ENCODE measurements around the gene COL2A1. TPM values are rescaled to one million over a fixed set of nuclear protein-coding genes. Genes with fewer than 3 reads are reported as not detected.

The COL2A1 gene
- 0.06 TPM for polyA plus RNA-seq (2013, experiment 1 of 2)
- 0.11 TPM for polyA plus RNA-seq (2013, experiment 2 of 2)

DNA sequence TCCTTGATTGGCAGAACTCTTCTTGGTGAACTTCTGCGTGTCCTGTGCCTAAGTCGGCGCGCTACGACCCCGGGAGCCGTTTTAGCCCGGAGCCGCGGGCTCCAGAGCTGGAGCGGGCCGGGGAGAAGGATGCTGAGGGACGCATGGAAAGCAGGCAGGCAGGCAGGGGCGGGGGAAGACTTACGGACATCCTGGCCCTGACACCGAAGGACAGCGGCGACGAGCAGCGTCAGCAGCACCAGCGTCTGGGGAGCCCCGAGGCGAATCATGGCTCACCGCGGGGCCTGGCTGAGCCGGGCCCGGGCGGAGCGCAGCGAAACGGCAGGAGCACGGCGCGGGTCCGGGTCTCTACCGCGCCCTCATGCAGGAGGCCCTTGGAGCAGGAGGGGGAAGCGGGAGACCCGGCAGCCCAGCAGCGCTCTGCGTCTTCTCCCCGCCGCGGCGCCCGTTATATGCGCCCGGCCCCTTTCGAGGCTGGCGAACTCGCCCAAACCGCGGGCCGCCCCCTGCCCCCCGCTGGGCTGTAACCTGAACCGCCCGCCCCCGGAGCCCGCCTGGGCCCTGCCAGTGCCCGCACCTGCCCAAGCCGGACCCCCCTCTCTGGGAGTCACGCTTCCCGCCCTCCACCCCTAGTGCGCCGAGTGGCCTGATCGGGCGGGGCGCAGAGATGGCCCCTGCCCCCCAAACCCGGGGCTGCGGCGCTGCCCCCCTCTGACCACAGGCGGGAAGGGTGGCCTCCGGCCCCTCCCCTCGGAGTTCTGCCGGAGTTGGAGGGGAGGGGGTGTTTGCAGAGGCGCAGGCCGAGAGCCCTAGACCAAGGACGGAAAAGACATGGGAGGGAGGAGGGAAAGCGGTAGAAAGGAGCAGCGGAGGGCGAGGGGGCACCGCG lies at the start of gene COL2A1:
Gene COL2A1 (minus strand): TSS at position 424 of the 889 bp plus-strand sequence. CDS start 155 bp downstream, at position 269.
- H2AFZ ChIP-seq (ENCODE audit: low read depth, low read length) = no peak within 1 kb of the TSS
- H2BK120ac ChIP-seq (ENCODE audit: low read depth, low read length) = no peak within 1 kb of the TSS
- peak within 1 kb of the TSS in 1 of 2 experiments; percentile 37 for H3K23ac ChIP-seq (ENCODE audit: low read length in 2 of 2)
- H2BK12ac ChIP-seq (ENCODE audit: low read length in 2 of 2) = no peak within 1 kb of the TSS
- H3K79me1 ChIP-seq (replicated peaks; ENCODE audit: low read length, poor library complexity, severe bottlenecking) = no peaks in the 10 kb centered on the region
- H3K4me2 ChIP-seq (ENCODE audit: low read length, poor library complexity, severe bottlenecking) = peak within 1 kb of the TSS; percentile 77
- WGBS = 1% methylated on average over 74 of the region's 83 CpGs
- peak within 1 kb of the TSS in 1 of 2 experiments; percentile 67 for H3K14ac ChIP-seq (ENCODE audit: low read length in 2 of 2)
- H3K9ac ChIP-seq (ENCODE audit: low read length) = no peak within 1 kb of the TSS
- H3K4me1 ChIP-seq (ENCODE audit: control insufficient read depth, insufficient read depth, low read depth, low read length) = peaks cover 40% of the 10 kb centered on the region
- peak; percentile 40 for DNase-seq
- H2BK5ac ChIP-seq (ENCODE audit: low read depth, low read length, poor library complexity, severe bottlenecking) = no peak within 1 kb of the TSS
- H2AK5ac ChIP-seq (ENCODE audit: low read length, severe bottlenecking) = no peak within 1 kb of the TSS
- H3K4me3 ChIP-seq (ENCODE audit: insufficient read depth in 1 of 2, low read depth in 1 of 2, low read length in 2 of 2) = peak within 1 kb of the TSS; percentile 16 to 47
- no peaks in the 10 kb centered on the region for H3K9me3 ChIP-seq (ENCODE audit: control insufficient read depth, low read length)
- H3K27ac ChIP-seq (ENCODE audit: low read length, poor library complexity, severe bottlenecking) = no peak within 1 kb of the TSS
- H4K91ac ChIP-seq (ENCODE audit: low read length) = no peak within 1 kb of the TSS
- H3K18ac ChIP-seq (ENCODE audit: low read depth in 1 of 2, low read length in 2 of 2) = peak within 1 kb of the TSS in 1 of 2 experiments; percentile 55
- H4K8ac ChIP-seq (ENCODE audit: low read length) = peak within 1 kb of the TSS; percentile 45
- H3K27me3 ChIP-seq (ENCODE audit: control insufficient read depth in 1 of 2, insufficient read depth in 1 of 2, low read length in 2 of 2) = peaks cover 83 to 94% of the 10 kb centered on the region in 2 experiments
- H2BK15ac ChIP-seq (ENCODE audit: low read depth, poor library complexity, severe bottlenecking) = peak within 1 kb of the TSS; percentile 63
- H3K36me3 ChIP-seq (ENCODE audit: control insufficient read depth in 1 of 2, insufficient read depth in 2 of 2, low read depth in 1 of 2, low read length in 2 of 2) = no peaks in the 10 kb centered on the region
- no peak within 1 kb of the TSS for H3K4ac ChIP-seq (ENCODE audit: low read depth in 1 of 2, low read length in 2 of 2)

- no peak overlapping the region for H2BK12ac ChIP-seq (ENCODE audit: low read length in 2 of 2)
- no peak overlapping the region for H2AK5ac ChIP-seq (ENCODE audit: low read length, severe bottlenecking)
- H3K18ac ChIP-seq (ENCODE audit: low read depth in 1 of 2, low read length in 2 of 2) = no peak overlapping the region
- H4K91ac ChIP-seq (ENCODE audit: low read length) = no peak overlapping the region
- H2BK120ac ChIP-seq (ENCODE audit: low read depth, low read length) = no peak overlapping the region
- no peak overlapping the region for H3K4me2 ChIP-seq (ENCODE audit: low read length, poor library complexity, severe bottlenecking)
- 78% methylated on average over 1 of the region's 4 CpGs for WGBS
- H3K36me3 ChIP-seq (ENCODE audit: control insufficient read depth in 1 of 2, insufficient read depth in 2 of 2, low read depth in 1 of 2, low read length in 2 of 2) = peaks cover 0 to 36% of the 10 kb centered on the region in 2 experiments
- no peak overlapping the region for H2AFZ ChIP-seq (ENCODE audit: low read depth, low read length)
- H3K27me3 ChIP-seq (ENCODE audit: control insufficient read depth in 1 of 2, insufficient read depth in 1 of 2, low read length in 2 of 2) = no peaks in the 10 kb centered on the region
- H3K23ac ChIP-seq (ENCODE audit: low read length in 2 of 2) = no peak overlapping the region
- no peak overlapping the region for H3K4ac ChIP-seq (ENCODE audit: low read depth in 1 of 2, low read length in 2 of 2)
- H3K9ac ChIP-seq (ENCODE audit: low read length) = no peak overlapping the region
- no peak overlapping the region for H3K4me3 ChIP-seq (ENCODE audit: insufficient read depth in 1 of 2, low read depth in 1 of 2, low read length in 2 of 2)
- H3K27ac ChIP-seq (ENCODE audit: low read length, poor library complexity, severe bottlenecking) = no peak overlapping the region
- H2BK15ac ChIP-seq (ENCODE audit: low read depth, poor library complexity, severe bottlenecking) = no peak overlapping the region
- DNase-seq = no peak
- no peak overlapping the region for H3K14ac ChIP-seq (ENCODE audit: low read length in 2 of 2)
- no peaks in the 10 kb centered on the region for H3K4me1 ChIP-seq (ENCODE audit: control insufficient read depth, insufficient read depth, low read depth, low read length)
- H2BK5ac ChIP-seq (ENCODE audit: low read depth, low read length, poor library complexity, severe bottlenecking) = no peak overlapping the region
- peaks cover 7% of the 10 kb centered on the region for H3K9me3 ChIP-seq (ENCODE audit: control insufficient read depth, low read length)
- H3K79me1 ChIP-seq (replicated peaks; ENCODE audit: low read length, poor library complexity, severe bottlenecking) = peaks cover 1% of the 10 kb centered on the region
- no peak overlapping the region for H4K8ac ChIP-seq (ENCODE audit: low read length)
Observed at GRCh38 chr12:48053883-48054282, 49.6 kb upstream of the COL2A1 start.

DNA sequence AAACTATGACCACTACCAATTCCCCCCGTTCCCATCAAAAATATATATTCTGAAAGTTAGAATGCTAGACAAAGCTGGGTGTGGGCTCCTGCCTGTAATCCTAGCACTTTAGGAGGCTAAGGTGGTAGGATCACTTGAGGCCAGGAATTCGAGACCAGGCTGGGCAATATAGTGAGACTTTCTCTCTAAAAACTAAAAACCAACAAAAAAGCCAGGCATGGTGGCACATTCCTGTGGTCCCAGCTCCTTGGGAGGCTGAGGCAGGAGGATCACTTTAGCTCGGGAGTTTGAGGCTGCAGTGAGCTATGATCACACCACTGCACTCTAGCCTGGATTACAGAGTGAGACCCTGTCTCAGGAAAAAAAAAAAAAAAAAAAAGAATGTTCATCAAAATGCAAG lies 48.8 kb upstream of the COL2A1 start:
- WGBS = 94% methylated on average over 2 of the region's 3 CpGs
- Histone ChIP-seq H3K4ac (ENCODE audit: low read depth in 1 of 2, low read length in 2 of 2) (no peak overlapping the region), H2AFZ (ENCODE audit: low read depth, low read length) (no peak overlapping the region), H4K91ac (ENCODE audit: low read length) (no peak overlapping the region), H2BK120ac (ENCODE audit: low read depth, low read length) (no peak overlapping the region), H3K27ac (ENCODE audit: low read length, poor library complexity, severe bottlenecking) (no peak overlapping the region), H2AK5ac (ENCODE audit: low read length, severe bottlenecking) (no peak overlapping the region), H3K4me2 (ENCODE audit: low read length, poor library complexity, severe bottlenecking) (no peak overlapping the region), H3K9me3 (ENCODE audit: control insufficient read depth, low read length) (no peaks in the 10 kb centered on the region), H3K9ac (ENCODE audit: low read length) (no peak overlapping the region), H3K18ac (ENCODE audit: low read depth in 1 of 2, low read length in 2 of 2) (no peak overlapping the region), H3K79me1 (replicated peaks; ENCODE audit: low read length, poor library complexity, severe bottlenecking) (peaks cover 1% of the 10 kb centered on the region), H2BK15ac (ENCODE audit: low read depth, poor library complexity, severe bottlenecking) (no peak overlapping the region), H2BK5ac (ENCODE audit: low read depth, low read length, poor library complexity, severe bottlenecking) (no peak overlapping the region), H3K23ac (ENCODE audit: low read length in 2 of 2) (no peak overlapping the region), H3K14ac (ENCODE audit: low read length in 2 of 2) (no peak overlapping the region), H2BK12ac (ENCODE audit: low read length in 2 of 2) (no peak overlapping the region), H3K4me1 (ENCODE audit: control insufficient read depth, insufficient read depth, low read depth, low read length) (no peaks in the 10 kb centered on the region), H3K27me3 (ENCODE audit: control insufficient read depth in 1 of 2, insufficient read depth in 1 of 2, low read length in 2 of 2) (no peaks in the 10 kb centered on the region), H4K8ac (ENCODE audit: low read length) (no peak overlapping the region), H3K36me3 (ENCODE audit: control insufficient read depth in 1 of 2, insufficient read depth in 2 of 2, low read depth in 1 of 2, low read length in 2 of 2) (peaks cover 0 to 36% of the 10 kb centered on the region in 2 experiments), H3K4me3 (ENCODE audit: insufficient read depth in 1 of 2, low read depth in 1 of 2, low read length in 2 of 2) (no peak overlapping the region)
- DNase-seq = no peak

GRCh38 chr12:48051681-48052080 lies 47.4 kb upstream of the COL2A1 start:
- H3K4ac ChIP-seq (ENCODE audit: low read depth in 1 of 2, low read length in 2 of 2) = no peak overlapping the region
- DNase-seq = no peak
- no peak overlapping the region for H2BK120ac ChIP-seq (ENCODE audit: low read depth, low read length)
- no peak overlapping the region for H2BK12ac ChIP-seq (ENCODE audit: low read length in 2 of 2)
- no peak overlapping the region for H3K4me2 ChIP-seq (ENCODE audit: low read length, poor library complexity, severe bottlenecking)
- 100% methylated on average over 1 of the region's 2 CpGs for WGBS
- H3K9ac ChIP-seq (ENCODE audit: low read length) = no peak overlapping the region
- no peak overlapping the region for H4K91ac ChIP-seq (ENCODE audit: low read length)
- H2BK5ac ChIP-seq (ENCODE audit: low read depth, low read length, poor library complexity, severe bottlenecking) = no peak overlapping the region
- H2AFZ ChIP-seq (ENCODE audit: low read depth, low read length) = no peak overlapping the region
- no peak overlapping the region for H3K4me3 ChIP-seq (ENCODE audit: insufficient read depth in 1 of 2, low read depth in 1 of 2, low read length in 2 of 2)
- no peak overlapping the region for H3K23ac ChIP-seq (ENCODE audit: low read length in 2 of 2)
- H4K8ac ChIP-seq (ENCODE audit: low read length) = no peak overlapping the region
- H3K14ac ChIP-seq (ENCODE audit: low read length in 2 of 2) = no peak overlapping the region
- no peaks in the 10 kb centered on the region for H3K4me1 ChIP-seq (ENCODE audit: control insufficient read depth, insufficient read depth, low read depth, low read length)
- H3K79me1 ChIP-seq (replicated peaks; ENCODE audit: low read length, poor library complexity, severe bottlenecking) = peaks cover 1% of the 10 kb centered on the region
- H2BK15ac ChIP-seq (ENCODE audit: low read depth, poor library complexity, severe bottlenecking) = no peak overlapping the region
- H3K36me3 ChIP-seq (ENCODE audit: control insufficient read depth in 1 of 2, insufficient read depth in 2 of 2, low read depth in 1 of 2, low read length in 2 of 2) = peaks cover 0 to 50% of the 10 kb centered on the region in 2 experiments
- no peaks in the 10 kb centered on the region for H3K27me3 ChIP-seq (ENCODE audit: control insufficient read depth in 1 of 2, insufficient read depth in 1 of 2, low read length in 2 of 2)
- no peaks in the 10 kb centered on the region for H3K9me3 ChIP-seq (ENCODE audit: control insufficient read depth, low read length)
- H2AK5ac ChIP-seq (ENCODE audit: low read length, severe bottlenecking) = no peak overlapping the region
- no peak overlapping the region for H3K27ac ChIP-seq (ENCODE audit: low read length, poor library complexity, severe bottlenecking)
- no peak overlapping the region for H3K18ac ChIP-seq (ENCODE audit: low read depth in 1 of 2, low read length in 2 of 2)
